ENCODE measurements around the gene ARHGEF39. TPM values are rescaled to one million over a fixed set of nuclear protein-coding genes. Genes with fewer than 3 reads are reported as not detected.
A peak's percentile ranks its signal among the peaks of the same experiment; 100 is the strongest.

Gene ARHGEF39
- total and polyA plus RNA-seq, 2 donors from 2014 or later: 0.17 to 0.72 TPM

DNA sequence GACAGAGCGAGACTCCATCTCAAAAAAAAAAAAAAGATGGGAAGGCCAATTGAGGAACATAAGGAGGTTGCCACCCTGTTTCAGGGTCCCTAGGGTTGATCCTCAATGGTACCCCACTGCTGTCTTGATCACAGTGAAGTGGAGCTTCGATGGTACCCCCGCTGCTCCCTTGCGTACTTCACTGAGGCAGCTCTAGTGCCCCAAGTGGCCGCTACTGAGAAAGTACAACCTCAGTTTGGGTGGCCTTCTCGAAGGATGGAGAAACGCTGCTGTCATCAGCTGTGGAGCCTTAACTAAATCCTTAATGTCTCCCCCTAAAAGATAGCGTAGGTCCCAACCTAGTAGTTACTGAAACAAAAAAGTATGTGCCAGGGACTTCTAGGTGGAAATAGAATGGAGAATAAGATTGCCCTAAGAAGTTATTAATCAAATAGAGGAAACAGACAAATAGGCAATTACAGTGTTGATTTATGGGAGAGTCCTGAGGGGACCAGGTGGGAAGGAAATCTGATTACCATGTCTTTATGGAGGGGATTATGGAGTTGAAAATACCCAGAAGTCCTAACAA is 53.7 kb downstream of the ARHGEF39 start:
- DNase-seq (peak in 2 of 5 donors; percentile 26 to 62), FAIRE-seq (no peak)
- H3K9ac ChIP-seq (ENCODE audit: low read length in 3 of 3): no peak overlapping the region
- no peak overlapping the region for H3K27ac ChIP-seq (ENCODE audit: low read depth in 2 of 2, low read length in 2 of 2)
- peaks cover 0 to 6% (median 5%) of the 10 kb centered on the region in 3 donors for H3K4me1 ChIP-seq (ENCODE audit: control insufficient read depth in 2 of 3, insufficient read depth in 2 of 3, low read depth in 1 of 3, low read length in 3 of 3)
- H3K4me3 ChIP-seq (ENCODE audit: low read length in 3 of 3): no peak overlapping the region
- H3K9me3 ChIP-seq (ENCODE audit: control insufficient read depth in 2 of 3, insufficient read depth in 1 of 3, low read length in 3 of 3): no peaks in the 10 kb centered on the region
- intact Hi-C loops (cut with DNase I): no loop called here
- H3K36me3 ChIP-seq (ENCODE audit: control insufficient read depth in 2 of 3, insufficient read depth in 3 of 3, low read length in 3 of 3): peaks cover 0 to 12% (median 0%) of the 10 kb centered on the region in 3 donors
- TF ChIP-seq, protein P1, sequence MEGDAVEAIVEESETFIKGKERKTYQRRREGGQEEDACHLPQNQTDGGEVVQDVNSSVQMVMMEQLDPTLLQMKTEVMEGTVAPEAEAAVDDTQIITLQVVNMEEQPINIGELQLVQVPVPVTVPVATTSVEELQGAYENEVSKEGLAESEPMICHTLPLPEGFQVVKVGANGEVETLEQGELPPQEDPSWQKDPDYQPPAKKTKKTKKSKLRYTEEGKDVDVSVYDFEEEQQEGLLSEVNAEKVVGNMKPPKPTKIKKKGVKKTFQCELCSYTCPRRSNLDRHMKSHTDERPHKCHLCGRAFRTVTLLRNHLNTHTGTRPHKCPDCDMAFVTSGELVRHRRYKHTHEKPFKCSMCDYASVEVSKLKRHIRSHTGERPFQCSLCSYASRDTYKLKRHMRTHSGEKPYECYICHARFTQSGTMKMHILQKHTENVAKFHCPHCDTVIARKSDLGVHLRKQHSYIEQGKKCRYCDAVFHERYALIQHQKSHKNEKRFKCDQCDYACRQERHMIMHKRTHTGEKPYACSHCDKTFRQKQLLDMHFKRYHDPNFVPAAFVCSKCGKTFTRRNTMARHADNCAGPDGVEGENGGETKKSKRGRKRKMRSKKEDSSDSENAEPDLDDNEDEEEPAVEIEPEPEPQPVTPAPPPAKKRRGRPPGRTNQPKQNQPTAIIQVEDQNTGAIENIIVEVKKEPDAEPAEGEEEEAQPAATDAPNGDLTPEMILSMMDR (IDR thresholded peaks at IDR 0.05; ENCODE audit: borderline replicate concordance, extremely low read depth, insufficient read depth): peak; percentile 59
- H3K27me3 ChIP-seq (ENCODE audit: control insufficient read depth, insufficient read depth, low read length): peaks cover 3% of the 10 kb centered on the region

- Histone ChIP-seq H3K36me3 (ENCODE audit: control insufficient read depth in 2 of 3, insufficient read depth in 3 of 3, low read length in 3 of 3) (peaks cover 0 to 12% (median 0%) of the 10 kb centered on the region in 3 donors), H3K27me3 (ENCODE audit: control insufficient read depth, insufficient read depth, low read length) (no peaks in the 10 kb centered on the region), H3K4me3 (ENCODE audit: low read length in 3 of 3) (no peak overlapping the region), H3K27ac (ENCODE audit: low read depth in 2 of 2, low read length in 2 of 2) (no peak overlapping the region), H3K4me1 (ENCODE audit: control insufficient read depth in 2 of 3, insufficient read depth in 2 of 3, low read depth in 1 of 3, low read length in 3 of 3) (peaks cover 0 to 10% (median 9%) of the 10 kb centered on the region in 3 donors), H3K9me3 (ENCODE audit: control insufficient read depth in 2 of 3, insufficient read depth in 1 of 3, low read length in 3 of 3) (no peaks in the 10 kb centered on the region), H3K9ac (ENCODE audit: low read length in 3 of 3) (no peak overlapping the region)
- intact Hi-C loops (cut with DNase I): no loop called here
- TF ChIP-seq, protein P1 (IDR thresholded peaks at IDR 0.05; ENCODE audit: borderline replicate concordance, extremely low read depth, insufficient read depth): no peak
- FAIRE-seq: no peak
- DNase-seq: peak in 1 of 5 donors; percentile 29
Observed at GRCh38 chr9:35609820-35610163, 55.2 kb downstream of the ARHGEF39 start.

Small RNA genes lying within 50 kb of the gene (microRNA-seq; reads per million reads assigned to microRNA genes)
- not detected for gene MIR6852

Other genes with a start within 250 kb of the ARHGEF39 start
- gene RUSC2, start 175.1 kb downstream of the ARHGEF39 start, total RNA-seq: 27.3 TPM
- gene RUSC2, start 175.1 kb downstream of the ARHGEF39 start, polyA plus RNA-seq (ENCODE audit: insufficient read depth, low read depth, low replicate concordance): 13.4 TPM
- gene TESK1, start 59.9 kb downstream of the ARHGEF39 start, total RNA-seq: 35.8 TPM
- 34.6 TPM for gene TESK1, start 59.9 kb downstream of the ARHGEF39 start, polyA plus RNA-seq (ENCODE audit: insufficient read depth, low read depth, low replicate concordance)
- 7.1 TPM for gene CD72, start 46.8 kb downstream of the ARHGEF39 start, total RNA-seq
- 2.3 TPM for gene CD72, start 46.8 kb downstream of the ARHGEF39 start, polyA plus RNA-seq (ENCODE audit: insufficient read depth, low read depth, low replicate concordance)
- 3.1 TPM for gene SIT1, start 14.3 kb downstream of the ARHGEF39 start, total RNA-seq
- 0.32 TPM for gene SIT1, start 14.3 kb downstream of the ARHGEF39 start, polyA plus RNA-seq (ENCODE audit: insufficient read depth, low read depth, low replicate concordance)
- 36,256 TPM for gene RMRP, start 7.2 kb downstream of the ARHGEF39 start, total RNA-seq
- gene RMRP, start 7.2 kb downstream of the ARHGEF39 start, polyA plus RNA-seq (ENCODE audit: insufficient read depth, low read depth, low replicate concordance): not detected
- 26.8 TPM for gene CCDC107, start 6.9 kb downstream of the ARHGEF39 start, total RNA-seq
- 52.3 TPM for gene CCDC107, start 6.9 kb downstream of the ARHGEF39 start, polyA plus RNA-seq (ENCODE audit: insufficient read depth, low read depth, low replicate concordance)
- 0.85 TPM for gene CA9, start 8.7 kb upstream of the ARHGEF39 start, total RNA-seq
- 0.67 TPM for gene CA9, start 8.7 kb upstream of the ARHGEF39 start, polyA plus RNA-seq (ENCODE audit: insufficient read depth, low read depth, low replicate concordance)
- 218 TPM for gene TPM2, start 24.7 kb upstream of the ARHGEF39 start, total RNA-seq
- 287 TPM for gene TPM2, start 24.7 kb upstream of the ARHGEF39 start, polyA plus RNA-seq (ENCODE audit: insufficient read depth, low read depth, low replicate concordance)
- 376 TPM for gene TLN1, start 67.0 kb upstream of the ARHGEF39 start, total RNA-seq
- 71.7 TPM for gene TLN1, start 67.0 kb upstream of the ARHGEF39 start, polyA plus RNA-seq (ENCODE audit: insufficient read depth, low read depth, low replicate concordance)
- 40.5 TPM for gene CREB3, start 67.5 kb upstream of the ARHGEF39 start, total RNA-seq
- gene CREB3, start 67.5 kb upstream of the ARHGEF39 start, polyA plus RNA-seq (ENCODE audit: insufficient read depth, low read depth, low replicate concordance): 52.0 TPM
- gene GBA2, start 84.0 kb upstream of the ARHGEF39 start, total RNA-seq: 93.2 TPM
- 83.2 TPM for gene GBA2, start 84.0 kb upstream of the ARHGEF39 start, polyA plus RNA-seq (ENCODE audit: insufficient read depth, low read depth, low replicate concordance)
- 39.2 TPM for gene RGP1, start 84.1 kb upstream of the ARHGEF39 start, total RNA-seq
- 11.0 TPM for gene RGP1, start 84.1 kb upstream of the ARHGEF39 start, polyA plus RNA-seq (ENCODE audit: insufficient read depth, low read depth, low replicate concordance)
- 0.47 TPM for gene MSMP, start 89.1 kb upstream of the ARHGEF39 start, total RNA-seq
- gene MSMP, start 89.1 kb upstream of the ARHGEF39 start, polyA plus RNA-seq (ENCODE audit: insufficient read depth, low read depth, low replicate concordance): not detected
- gene NPR2, start 126.4 kb upstream of the ARHGEF39 start, total RNA-seq: 17.0 TPM
- gene NPR2, start 126.4 kb upstream of the ARHGEF39 start, polyA plus RNA-seq (ENCODE audit: insufficient read depth, low read depth, low replicate concordance): 11.4 TPM
- 6.1 TPM for gene SPAG8, start 147.1 kb upstream of the ARHGEF39 start, total RNA-seq
- 2.4 TPM for gene SPAG8, start 147.1 kb upstream of the ARHGEF39 start, polyA plus RNA-seq (ENCODE audit: insufficient read depth, low read depth, low replicate concordance)
- 55.1 TPM for gene HINT2, start 149.8 kb upstream of the ARHGEF39 start, total RNA-seq
- gene HINT2, start 149.8 kb upstream of the ARHGEF39 start, polyA plus RNA-seq (ENCODE audit: insufficient read depth, low read depth, low replicate concordance): 307 TPM
- gene FAM221B, start 163.5 kb upstream of the ARHGEF39 start, total RNA-seq: not detected
- gene FAM221B, start 163.5 kb upstream of the ARHGEF39 start, polyA plus RNA-seq (ENCODE audit: insufficient read depth, low read depth, low replicate concordance): not detected
- 18.3 TPM for gene TMEM8B, start 164.0 kb upstream of the ARHGEF39 start, total RNA-seq
- gene TMEM8B, start 164.0 kb upstream of the ARHGEF39 start, polyA plus RNA-seq (ENCODE audit: insufficient read depth, low read depth, low replicate concordance): 17.6 TPM
- gene OR13J1, start 205.2 kb upstream of the ARHGEF39 start, total RNA-seq: not detected
- not detected for gene OR13J1, start 205.2 kb upstream of the ARHGEF39 start, polyA plus RNA-seq (ENCODE audit: insufficient read depth, low read depth, low replicate concordance)
- 51.2 TPM for gene HRCT1, start 241.0 kb upstream of the ARHGEF39 start, total RNA-seq
- gene HRCT1, start 241.0 kb upstream of the ARHGEF39 start, polyA plus RNA-seq (ENCODE audit: insufficient read depth, low read depth, low replicate concordance): 13.3 TPM
- 5.3 TPM for gene SPAAR, start 244.3 kb upstream of the ARHGEF39 start, total RNA-seq
- 3.2 TPM for gene SPAAR, start 244.3 kb upstream of the ARHGEF39 start, polyA plus RNA-seq (ENCODE audit: insufficient read depth, low read depth, low replicate concordance)